ENCODE results near the gene BMPR2.

GRCh38 chr2:202555356-202555755 lies 179.2 kb downstream of the BMPR2 start:
- TF ChIP-seq NFIC (IDR thresholded peaks at IDR 0.05; ENCODE audit: borderline replicate concordance), result no peak
- no peak for TF ChIP-seq CTCF (IDR thresholded peaks at IDR 0.05)
- TF ChIP-seq SMC3 (IDR thresholded peaks at IDR 0.05; ENCODE audit: low read depth, low read length), result no peak
- TF ChIP-seq EP300 (IDR thresholded peaks at IDR 0.05; ENCODE audit: borderline replicate concordance in 1 of 2, low read depth in 1 of 2, low read length in 1 of 2), result no peak
